Upper lobe of left lung (tissue), 4 donors: ENCODE results near the gene FYN.

Experiments
- CTCF ChIP-seq, 6 experiments: fragments of 450-650 bp in 4 of 6; fragments of 200-600 bp in 2 of 6; sonication (generic) in 2 of 6; IDR thresholded peaks; one replicate each; pipeline ENCODE4 v1.5.1; 2016 to 2019; ENCODE audit warnings: antibody characterized with exemption in 6 of 6
- EP300 ChIP-seq, 4 donors: sonication (generic); formaldehyde crosslinking; IDR thresholded peaks; one replicate each; pipeline ENCODE4 v1.5.1; 2017; ENCODE audit warnings: antibody characterized with exemption in 4 of 4, control low read depth in 2 of 4
- POLR2A ChIP-seq, 4 donors: fragments of 450-650 bp; IDR thresholded peaks; one replicate each; pipeline ENCODE4 v1.5.1; 2016 to 2017; ENCODE audit warnings: antibody characterized with exemption in 4 of 4, mild to moderate bottlenecking in 2 of 4
- POLR2AphosphoS5 ChIP-seq, 2 donors: sonication (generic); formaldehyde crosslinking; IDR thresholded peaks; one replicate each; pipeline ENCODE4 v1.5.1; 2017; ENCODE audit warnings: antibody characterized with exemption in 2 of 2

DNA sequence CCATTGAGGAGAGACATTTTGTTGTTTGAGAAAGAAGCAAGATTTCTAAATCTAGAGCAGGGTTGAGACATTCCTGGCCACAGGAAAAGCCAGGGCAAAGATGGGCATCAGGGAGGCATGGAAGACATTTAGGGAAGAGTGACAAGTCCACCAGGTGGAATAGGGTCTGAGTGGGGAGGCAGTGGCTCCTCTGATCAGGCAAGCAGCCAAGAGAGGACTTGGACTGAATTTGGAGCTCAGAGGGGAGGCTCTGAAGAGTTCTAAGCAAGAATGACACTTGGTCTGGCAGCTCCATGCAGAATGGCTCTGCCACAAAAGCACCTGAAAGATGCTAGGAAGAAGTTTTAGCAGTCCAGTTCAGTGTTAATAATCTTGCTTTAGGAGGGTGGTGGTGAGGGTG, 120.8 kb downstream of the FYN start:
- TF ChIP-seq CTCF (IDR thresholded peaks at IDR 0.05) (no peak), POLR2A (IDR thresholded peaks at IDR 0.05) (no peak), POLR2AphosphoS5 (IDR thresholded peaks at IDR 0.05) (no peak), EP300 (IDR thresholded peaks at IDR 0.05) (no peak)
